Tibial artery (tissue), 4 donors: Measurements from ENCODE around the gene IL21R.

Source experiments
- DNase-seq, 2 donors: peaks; one replicate each; pipeline ENCODE4 v3.0.0-alpha.2; 2019
- H3K27ac ChIP-seq, 2 donors: fragments of 200-600 bp; sonication (generic) in 1 of 2; 1 replicate in 1 of 2; 2 replicates in 1 of 2; pipeline ENCODE4 v1.5.1; 2018 to 2019; ENCODE audit warnings: mild to moderate bottlenecking in 1 of 2
- H3K27me3 ChIP-seq, 2 donors: fragments of 200-600 bp; sonication (generic) in 1 of 2; one replicate each; pipeline versions ENCODE4 v1.5.1 to v1.6.0; 2016 to 2019
- H3K36me3 ChIP-seq, 3 donors: fragments of 200-600 bp; sonication (generic) in 2 of 3; one replicate each; pipeline ENCODE4 v1.5.1; 2016 to 2019; ENCODE audit warnings: mild to moderate bottlenecking in 2 of 3
- H3K4me1 ChIP-seq, 4 donors: fragments of 200-600 bp; sonication (generic) in 2 of 4; 1 replicate in 3 of 4; 2 replicates in 1 of 4; pipeline ENCODE4 v1.5.1; 2016 to 2019
- H3K4me3 ChIP-seq, 2 donors: fragments of 200-600 bp; sonication (generic) in 1 of 2; 1 replicate in 1 of 2; 2 replicates in 1 of 2; pipeline ENCODE4 v1.5.1; 2018 to 2019; ENCODE audit warnings: mild to moderate bottlenecking in 2 of 2
- H3K9me3 ChIP-seq, 3 donors: fragments of 200-600 bp; sonication (generic) in 1 of 3; one replicate each; pipeline ENCODE4 v1.5.1; 2016 to 2019
- CTCF ChIP-seq, 2 experiments: fragments of 200-600 bp in 1 of 2; fragments of 450-650 bp in 1 of 2; IDR thresholded peaks; one replicate each; pipeline ENCODE4 v1.5.1; 2017 to 2019; ENCODE audit warnings: antibody characterized with exemption in 2 of 2, mild to moderate bottlenecking in 1 of 2, moderate library complexity in 1 of 2
- intact Hi-C: fragments of 100-400 bp; cut with DNase I; formaldehyde crosslinking; loops from one replicate; pipeline ENCODE4 v1.15.0; 2023; ENCODE audit warnings: low total_unique reads

IL21R gene

GRCh38 chr16:27381974-27382855 is 19.8 kb upstream of the IL21R start:
- H3K27ac ChIP-seq = no peak overlapping the region
- H3K27me3 ChIP-seq = peaks cover 0 to 17% of the 10 kb centered on the region in 2 donors
- H3K4me3 ChIP-seq = no peak overlapping the region
- intact Hi-C loops = no loop called here
- DNase-seq = peak in 1 of 2 donors; percentile 43
- H3K4me1 ChIP-seq = no peaks in the 10 kb centered on the region
- TF ChIP-seq CTCF (IDR thresholded peaks at IDR 0.05) = no peak
- H3K9me3 ChIP-seq = peaks cover 0 to 27% (median 6%) of the 10 kb centered on the region in 3 donors
- H3K36me3 ChIP-seq = no peaks in the 10 kb centered on the region

- no peak for TF ChIP-seq CTCF (IDR thresholded peaks at IDR 0.05)
- intact Hi-C loops = no loop called here
- Histone ChIP-seq H3K4me3 (no peak overlapping the region), H3K36me3 (no peaks in the 10 kb centered on the region), H3K9me3 (peaks cover 0 to 27% (median 6%) of the 10 kb centered on the region in 3 donors), H3K27me3 (peaks cover 0 to 17% of the 10 kb centered on the region in 2 donors), H3K4me1 (no peaks in the 10 kb centered on the region), H3K27ac (no peak overlapping the region)
- peak; percentile 68 to 72 for DNase-seq
Observed at GRCh38 chr16:27383556-27384243, 18.3 kb upstream of the IL21R start.

GRCh38 chr16:27384425-27384824 is 17.5 kb upstream of the IL21R start:
- intact Hi-C loops = no loop called here
- no peak for TF ChIP-seq CTCF (IDR thresholded peaks at IDR 0.05)
- no peak overlapping the region for H3K27ac ChIP-seq

GRCh38 chr16:27385398-27385797 is 16.6 kb upstream of the IL21R start:
- Histone ChIP-seq H3K27ac (no peak overlapping the region), H3K4me1 (no peaks in the 10 kb centered on the region), H3K9me3 (peaks cover 0 to 27% (median 6%) of the 10 kb centered on the region in 3 donors), H3K27me3 (peaks cover 0 to 20% of the 10 kb centered on the region in 2 donors), H3K4me3 (no peak overlapping the region), H3K36me3 (no peaks in the 10 kb centered on the region)
- no peak for TF ChIP-seq CTCF (IDR thresholded peaks at IDR 0.05)
- intact Hi-C loops = no loop called here
- peak in 1 of 2 donors; percentile 9 for DNase-seq

More at GRCh38 chr16:27384425-27384824, 17.5 kb upstream of the IL21R start:
- H3K4me3 ChIP-seq = no peak overlapping the region
- H3K9me3 ChIP-seq = peaks cover 0 to 27% (median 6%) of the 10 kb centered on the region in 3 donors
- H3K27me3 ChIP-seq = peaks cover 0 to 20% of the 10 kb centered on the region in 2 donors
- no peaks in the 10 kb centered on the region for H3K4me1 ChIP-seq
- no peak for DNase-seq
- H3K36me3 ChIP-seq = no peaks in the 10 kb centered on the region

GRCh38 chr16:27386674-27387073 is 15.3 kb upstream of the IL21R start:
- no peaks in the 10 kb centered on the region for H3K4me1 ChIP-seq
- intact Hi-C loops = no loop called here
- H3K27me3 ChIP-seq = peaks cover 0 to 15% of the 10 kb centered on the region in 2 donors
- no peak for TF ChIP-seq CTCF (IDR thresholded peaks at IDR 0.05)
- H3K9me3 ChIP-seq = peaks cover 0 to 23% (median 13%) of the 10 kb centered on the region in 3 donors
- no peak overlapping the region for H3K27ac ChIP-seq
- no peaks in the 10 kb centered on the region for H3K36me3 ChIP-seq
- DNase-seq = no peak
- no peak overlapping the region for H3K4me3 ChIP-seq
